Measurements from ENCODE around the gene HGFAC.

The HGFAC gene

GRCh38 chr4:3433138-3433869 lies 8.5 kb upstream of the HGFAC start:
- H3K4me3 ChIP-seq (ENCODE audit: low read length) = no peak overlapping the region
- TF ChIP-seq EZH2phosphoT487 (IDR thresholded peaks at IDR 0.05; ENCODE audit: borderline replicate concordance, low read length) = no peak
- TF ChIP-seq CTCF (IDR thresholded peaks at IDR 0.05; ENCODE audit: low read depth, low read length, poor library complexity, severe bottlenecking) = no peak

GRCh38 chr4:3434881-3435685 lies 6.7 kb upstream of the HGFAC start:
- Histone ChIP-seq H3K36me3 (ENCODE audit: control insufficient read depth, low read length) (no peaks in the 10 kb centered on the region), H3K4me3 (ENCODE audit: low read length) (no peak overlapping the region), H3K79me2 (ENCODE audit: control insufficient read depth, low read length) (no peaks in the 10 kb centered on the region), H4K20me1 (ENCODE audit: control insufficient read depth, insufficient read depth, low read depth, low read length) (no peaks in the 10 kb centered on the region), H3K9me3 (ENCODE audit: control insufficient read depth, insufficient read depth, low read length) (no peaks in the 10 kb centered on the region), H3F3A (ENCODE audit: control insufficient read depth, insufficient read depth) (no peaks in the 10 kb centered on the region), H3K4me1 (ENCODE audit: control insufficient read depth, low read length) (no peaks in the 10 kb centered on the region), H3K4me2 (ENCODE audit: low read length) (no peak overlapping the region), H3K9me2 (replicated peaks; ENCODE audit: control insufficient read depth, low read length) (no peaks in the 10 kb centered on the region), H3K27ac (ENCODE audit: low read depth, low read length) (no peak overlapping the region), H3K27me3 (ENCODE audit: control insufficient read depth, low read length) (no peaks in the 10 kb centered on the region)
- TF ChIP-seq EZH2phosphoT487 (IDR thresholded peaks at IDR 0.05; ENCODE audit: borderline replicate concordance, low read length) (no peak), CTCF (IDR thresholded peaks at IDR 0.05; ENCODE audit: low read depth, low read length, poor library complexity, severe bottlenecking) (peak; percentile 14)

More at GRCh38 chr4:3433138-3433869, 8.5 kb upstream of the HGFAC start:
- H3K4me2 ChIP-seq (ENCODE audit: low read length) = no peak overlapping the region
- H3K79me2 ChIP-seq (ENCODE audit: control insufficient read depth, low read length) = no peaks in the 10 kb centered on the region
- H3K27ac ChIP-seq (ENCODE audit: low read depth, low read length) = no peak overlapping the region
- no peaks in the 10 kb centered on the region for H3F3A ChIP-seq (ENCODE audit: control insufficient read depth, insufficient read depth)
- H3K36me3 ChIP-seq (ENCODE audit: control insufficient read depth, low read length) = no peaks in the 10 kb centered on the region
- no peaks in the 10 kb centered on the region for H3K4me1 ChIP-seq (ENCODE audit: control insufficient read depth, low read length)
- no peaks in the 10 kb centered on the region for H3K9me2 ChIP-seq (replicated peaks; ENCODE audit: control insufficient read depth, low read length)
- H3K27me3 ChIP-seq (ENCODE audit: control insufficient read depth, low read length) = no peaks in the 10 kb centered on the region
- H4K20me1 ChIP-seq (ENCODE audit: control insufficient read depth, insufficient read depth, low read depth, low read length) = no peaks in the 10 kb centered on the region
- H3K9me3 ChIP-seq (ENCODE audit: control insufficient read depth, insufficient read depth, low read length) = no peaks in the 10 kb centered on the region

GRCh38 chr4:3435686-3435956 lies 6.1 kb upstream of the HGFAC start:
- Histone ChIP-seq H4K20me1 (ENCODE audit: control insufficient read depth, insufficient read depth, low read depth, low read length) (no peaks in the 10 kb centered on the region), H3K4me1 (ENCODE audit: control insufficient read depth, low read length) (no peaks in the 10 kb centered on the region), H3K9me2 (replicated peaks; ENCODE audit: control insufficient read depth, low read length) (no peaks in the 10 kb centered on the region), H3K36me3 (ENCODE audit: control insufficient read depth, low read length) (no peaks in the 10 kb centered on the region), H3K4me3 (ENCODE audit: low read length) (no peak overlapping the region), H3K4me2 (ENCODE audit: low read length) (no peak overlapping the region), H3K9me3 (ENCODE audit: control insufficient read depth, insufficient read depth, low read length) (no peaks in the 10 kb centered on the region), H3K79me2 (ENCODE audit: control insufficient read depth, low read length) (no peaks in the 10 kb centered on the region), H3K27ac (ENCODE audit: low read depth, low read length) (no peak overlapping the region), H3F3A (ENCODE audit: control insufficient read depth, insufficient read depth) (no peaks in the 10 kb centered on the region), H3K27me3 (ENCODE audit: control insufficient read depth, low read length) (no peaks in the 10 kb centered on the region)
- TF ChIP-seq EZH2phosphoT487 (IDR thresholded peaks at IDR 0.05; ENCODE audit: borderline replicate concordance, low read length) = no peak
- TF ChIP-seq CTCF (IDR thresholded peaks at IDR 0.05; ENCODE audit: low read depth, low read length, poor library complexity, severe bottlenecking) = no peak
